Activated effector memory CD4-positive, alpha-beta T cell treated with Interleukin-2 at 50 U/mL for 16 hours (primary cell): ENCODE results near the gene PAX9.

Source experiments
- DNase-seq: peaks from one replicate; pipeline ENCODE4 v3.0.0-alpha.2; 2020

The PAX9 gene

GRCh38 chr14:36661506-36662257 is at the start of gene PAX9:
Gene PAX9, plus strand, starts transcription at chr14:36661860. Its CDS starts 230 bp downstream, at chr14:36662090.
- DNase-seq = no peak

DNA sequence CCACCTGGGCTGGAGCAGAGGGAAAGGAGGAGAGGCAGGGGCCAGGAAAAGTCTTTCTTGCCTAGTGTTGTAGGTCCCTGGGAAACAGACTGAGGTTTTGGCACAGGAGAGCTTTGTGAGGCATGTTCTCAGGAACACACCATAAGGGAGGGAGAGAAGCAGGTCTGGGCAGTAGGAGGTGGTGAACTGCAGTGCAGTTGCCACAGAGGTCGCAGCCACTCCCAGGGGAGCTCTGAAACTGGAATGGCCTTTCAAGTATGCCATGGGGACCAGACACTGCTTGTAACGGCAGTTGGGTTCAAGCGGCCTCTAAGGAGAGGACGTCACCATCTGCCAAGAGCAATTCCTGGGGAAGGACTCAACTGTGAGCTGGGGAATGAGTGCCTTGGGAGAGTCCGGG is 43.8 kb upstream of the PAX9 start:
- DNase-seq = no peak

- no peak for DNase-seq
Observed at GRCh38 chr14:36618641-36619040, 43.0 kb upstream of the PAX9 start.

- DNase-seq = no peak
Observed at GRCh38 chr14:36619131-36619530, 42.5 kb upstream of the PAX9 start.

- DNase-seq = no peak
Observed at GRCh38 chr14:36619853-36620252, 41.8 kb upstream of the PAX9 start.

- no peak for DNase-seq
Observed at GRCh38 chr14:36625014-36625413, 36.6 kb upstream of the PAX9 start.

DNA sequence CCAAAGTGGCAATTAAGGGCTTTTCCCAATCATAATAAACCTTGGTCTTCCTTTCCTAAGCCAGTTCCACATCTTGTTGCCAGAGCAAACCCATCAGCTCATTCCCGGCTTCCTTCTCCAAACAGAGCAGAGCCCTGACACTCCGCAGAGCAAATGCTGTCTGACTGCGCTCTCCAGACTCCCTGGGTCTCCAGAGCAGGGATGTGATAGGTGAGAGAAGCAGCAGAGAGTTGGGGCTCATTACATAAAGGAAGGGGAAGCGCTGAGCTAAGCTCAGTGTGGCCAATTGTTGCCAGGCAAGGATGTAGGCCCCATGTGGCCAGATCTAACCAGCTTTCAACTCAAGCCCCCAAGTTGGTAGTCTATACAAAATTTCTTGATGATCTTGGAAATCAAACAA is 36.2 kb upstream of the PAX9 start:
- DNase-seq = no peak

DNA sequence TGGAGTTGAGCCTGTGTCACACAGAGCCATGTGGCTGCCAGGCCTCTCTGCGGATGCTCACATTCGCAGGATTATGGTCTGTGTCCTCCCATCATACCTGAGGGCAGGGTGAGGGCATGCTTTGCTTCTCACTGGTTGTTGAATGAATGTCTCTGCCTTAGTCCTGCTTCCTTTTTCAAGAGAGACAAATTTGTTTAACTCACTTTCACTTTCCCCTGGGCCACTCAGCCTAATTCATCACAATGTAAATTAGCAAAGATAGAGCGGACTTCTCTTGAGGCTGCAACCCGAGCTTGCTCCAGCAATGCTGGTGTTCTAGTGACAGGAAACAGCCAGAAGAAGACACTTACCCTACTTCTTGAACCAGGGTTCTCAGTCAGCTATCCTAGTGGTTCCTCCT is 35.5 kb upstream of the PAX9 start:
- no peak for DNase-seq

DNA sequence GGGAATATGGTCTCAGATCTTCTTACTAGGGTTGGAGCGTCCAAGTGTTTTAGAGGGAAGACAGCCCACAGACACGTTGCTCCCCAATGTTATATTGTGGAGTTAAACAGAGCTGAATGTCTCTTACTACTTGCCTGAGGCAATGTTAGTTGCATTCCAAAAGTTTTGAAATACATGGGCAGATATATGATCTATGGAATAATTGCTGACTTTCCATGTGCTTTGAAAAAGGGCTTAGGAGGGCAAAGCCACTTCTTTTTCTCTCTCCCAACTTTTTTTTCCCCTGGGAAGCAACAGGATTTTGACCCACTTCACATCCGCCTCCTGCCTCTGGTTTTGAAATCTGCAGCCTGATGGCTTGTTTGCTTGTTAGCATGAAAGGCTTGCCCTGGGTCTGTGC is 33.7 kb upstream of the PAX9 start:
- DNase-seq = no peak

- no peak for DNase-seq
Observed at GRCh38 chr14:36633580-36633979, 28.1 kb upstream of the PAX9 start.

DNA sequence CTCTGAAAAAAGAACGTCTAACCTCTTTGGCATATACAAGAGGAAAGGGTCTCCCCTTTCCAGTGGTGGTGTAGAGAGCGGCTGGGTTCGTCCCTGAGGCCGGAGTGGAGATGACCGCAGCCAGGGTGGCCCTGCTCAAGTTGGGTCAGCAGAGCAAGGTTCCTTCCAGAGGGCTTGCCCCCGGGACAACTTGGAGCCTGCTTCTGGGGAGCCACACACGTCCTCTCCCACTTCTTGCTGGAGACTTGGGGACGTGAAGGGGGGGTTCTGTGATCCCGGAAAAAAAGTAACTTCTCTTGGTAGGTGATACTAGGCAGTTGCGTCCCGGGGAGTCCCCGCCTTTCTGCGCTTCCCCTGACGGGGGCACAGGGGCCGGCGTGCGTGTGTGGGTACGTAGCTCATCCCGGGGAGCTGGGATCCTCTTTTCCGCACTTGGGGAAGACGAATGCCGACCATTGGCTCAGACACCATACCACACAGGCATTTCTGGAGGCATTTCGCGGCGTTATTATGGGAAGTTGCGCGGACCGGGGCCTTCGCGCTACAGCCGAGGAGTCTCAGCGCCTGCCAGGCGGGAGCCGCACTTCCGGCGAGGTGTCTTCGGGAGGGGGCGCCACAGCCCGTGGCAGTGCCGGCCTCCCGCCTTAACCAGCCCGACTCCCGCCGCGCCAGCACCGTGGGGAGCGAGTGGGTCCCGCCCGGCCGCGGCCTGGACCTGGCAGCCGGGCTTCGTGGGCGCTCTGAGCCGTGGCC is 14.8 kb upstream of the PAX9 start:
- no peak for DNase-seq

DNA sequence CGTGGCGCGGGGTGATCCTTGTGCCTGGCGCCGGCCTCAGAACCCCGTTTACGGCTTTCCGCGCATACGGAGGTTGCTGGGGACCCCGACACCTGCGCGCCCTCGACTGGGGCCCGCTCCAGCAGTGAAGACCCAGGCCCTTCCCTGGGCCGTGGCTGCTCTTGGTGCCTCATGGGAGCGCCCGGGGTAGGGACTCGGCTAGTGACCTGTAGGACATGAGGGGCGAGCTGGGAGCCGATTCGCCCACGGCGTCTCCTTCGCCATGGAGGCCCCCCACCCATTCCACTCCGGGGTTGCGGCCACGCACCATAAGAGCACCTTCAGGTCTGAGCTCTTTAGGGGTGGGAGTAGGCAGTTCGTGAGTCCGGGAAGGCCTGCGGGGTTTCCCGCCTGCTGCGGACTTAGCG is 14.2 kb upstream of the PAX9 start:
- no peak for DNase-seq

DNA sequence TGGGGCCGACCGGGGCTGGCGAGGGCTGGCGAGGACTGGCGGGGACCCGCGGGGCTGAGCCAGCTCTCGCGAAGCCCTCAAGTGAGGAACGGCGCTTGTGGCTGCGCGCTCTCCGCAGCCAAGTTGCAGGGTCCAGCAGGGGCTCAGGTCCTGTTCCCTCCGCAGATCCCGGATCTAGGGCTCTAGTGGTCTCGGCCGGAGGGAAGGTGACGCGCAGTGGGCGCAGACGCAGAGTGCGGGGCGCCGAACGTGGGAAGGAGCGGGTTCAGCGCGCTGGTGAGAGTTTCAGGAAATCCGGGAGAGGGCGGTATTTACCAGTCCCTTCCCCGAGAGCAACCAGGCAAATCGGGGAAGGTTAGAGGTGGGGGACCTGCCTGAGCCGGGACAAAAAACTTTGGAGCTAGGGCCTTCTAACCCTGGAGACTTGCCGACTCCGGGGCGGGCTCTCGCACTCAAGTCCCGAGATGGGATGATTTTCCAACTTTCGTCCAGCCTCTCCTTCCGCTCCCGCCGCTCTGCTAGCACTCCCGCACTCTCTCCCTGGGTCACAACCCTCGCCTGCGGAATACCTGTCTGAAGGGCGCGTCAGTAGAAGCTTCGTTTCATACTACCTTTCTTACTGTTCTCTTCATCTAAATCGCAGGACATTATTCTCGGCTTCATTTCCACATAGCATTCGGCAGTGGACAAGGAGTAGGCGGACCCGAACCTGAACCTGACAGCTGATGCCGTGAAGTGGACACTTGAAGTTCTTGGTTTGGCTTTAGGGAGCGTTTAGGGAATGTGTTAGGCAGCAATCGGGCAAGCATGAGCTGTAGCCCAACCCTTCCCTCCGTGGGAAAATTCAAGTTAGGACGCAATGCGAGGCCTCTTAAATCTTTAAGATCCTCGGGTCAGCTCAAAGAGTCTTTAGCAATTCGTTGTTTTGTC is 13.6 kb upstream of the PAX9 start:
- no peak for DNase-seq

DNA sequence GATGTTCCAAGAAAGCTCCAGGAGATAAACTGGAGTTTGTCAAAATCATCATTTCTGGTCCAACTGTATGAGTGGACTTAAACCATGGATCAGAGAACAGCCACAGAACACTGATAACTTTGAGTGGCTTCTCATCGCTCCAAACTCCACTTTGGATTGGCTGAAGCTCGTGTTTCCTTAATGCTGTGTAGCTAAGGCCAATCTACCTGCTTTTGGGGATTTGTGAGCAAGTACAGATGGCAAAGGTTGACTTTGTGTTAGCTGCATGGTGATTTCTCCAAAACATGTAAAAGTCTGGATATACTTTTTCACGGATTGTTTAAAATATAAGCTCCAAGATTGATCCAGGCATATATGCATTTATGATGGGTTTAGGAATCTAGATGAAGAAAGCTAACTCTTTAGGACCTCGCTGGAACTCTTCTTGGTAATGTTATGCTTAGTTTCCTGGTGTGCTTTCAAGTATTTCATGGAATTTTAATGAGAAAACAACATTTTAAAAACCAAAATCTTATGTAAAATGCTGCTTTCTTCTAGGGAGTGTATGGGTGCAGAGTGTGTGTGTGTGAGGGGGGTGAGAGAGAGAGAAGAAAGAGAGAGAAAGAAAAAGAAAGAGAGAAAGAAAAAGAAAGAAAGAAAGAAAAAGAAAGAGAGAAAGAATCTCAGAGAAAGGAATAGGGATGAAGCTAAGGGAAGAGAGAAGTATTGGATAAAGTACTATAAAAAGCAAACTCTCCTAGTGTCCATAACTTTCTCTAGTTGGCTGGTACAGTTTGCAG is 11.6 kb upstream of the PAX9 start:
- no peak for DNase-seq

DNA sequence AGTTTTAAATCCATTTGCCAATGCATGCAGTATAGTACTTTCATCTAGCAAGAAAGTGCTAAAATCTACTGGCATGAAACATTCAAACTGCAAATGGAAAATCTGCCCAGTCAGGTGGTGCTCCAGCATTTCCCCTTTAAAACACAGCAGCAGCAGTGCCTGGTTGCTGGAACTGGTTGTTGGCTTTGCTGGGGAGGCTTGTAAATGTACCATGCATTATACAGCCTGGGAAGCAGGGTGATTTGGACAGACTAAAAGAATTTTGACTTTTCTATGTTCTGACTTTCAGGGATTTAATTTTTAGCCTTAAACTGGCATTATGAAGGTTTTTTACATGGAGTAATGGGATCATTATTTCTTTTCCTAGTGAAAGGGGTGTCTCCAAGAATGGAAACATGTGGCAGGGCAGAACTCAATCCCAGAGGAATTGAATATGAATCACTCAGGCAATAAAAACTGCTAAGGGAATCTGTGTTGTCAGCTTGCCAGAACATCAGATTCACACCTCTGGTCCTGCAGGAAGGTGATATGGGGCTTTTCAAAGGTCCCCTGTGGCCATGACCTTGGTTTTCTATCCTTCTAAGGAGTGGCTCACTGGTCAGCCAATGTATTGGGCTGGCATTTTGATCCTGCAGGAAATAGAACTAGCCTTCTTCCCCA is 9.0 kb upstream of the PAX9 start:
- DNase-seq = no peak

- no peak for DNase-seq
Observed at GRCh38 chr14:36653413-36653812, 8.2 kb upstream of the PAX9 start.

GRCh38 chr14:36653962-36654793 is 7.5 kb upstream of the PAX9 start:
- no peak for DNase-seq

- no peak for DNase-seq
Observed at GRCh38 chr14:36654794-36655381, 6.8 kb upstream of the PAX9 start.

- DNase-seq = no peak
Observed at GRCh38 chr14:36655571-36655962, 6.1 kb upstream of the PAX9 start.

DNA sequence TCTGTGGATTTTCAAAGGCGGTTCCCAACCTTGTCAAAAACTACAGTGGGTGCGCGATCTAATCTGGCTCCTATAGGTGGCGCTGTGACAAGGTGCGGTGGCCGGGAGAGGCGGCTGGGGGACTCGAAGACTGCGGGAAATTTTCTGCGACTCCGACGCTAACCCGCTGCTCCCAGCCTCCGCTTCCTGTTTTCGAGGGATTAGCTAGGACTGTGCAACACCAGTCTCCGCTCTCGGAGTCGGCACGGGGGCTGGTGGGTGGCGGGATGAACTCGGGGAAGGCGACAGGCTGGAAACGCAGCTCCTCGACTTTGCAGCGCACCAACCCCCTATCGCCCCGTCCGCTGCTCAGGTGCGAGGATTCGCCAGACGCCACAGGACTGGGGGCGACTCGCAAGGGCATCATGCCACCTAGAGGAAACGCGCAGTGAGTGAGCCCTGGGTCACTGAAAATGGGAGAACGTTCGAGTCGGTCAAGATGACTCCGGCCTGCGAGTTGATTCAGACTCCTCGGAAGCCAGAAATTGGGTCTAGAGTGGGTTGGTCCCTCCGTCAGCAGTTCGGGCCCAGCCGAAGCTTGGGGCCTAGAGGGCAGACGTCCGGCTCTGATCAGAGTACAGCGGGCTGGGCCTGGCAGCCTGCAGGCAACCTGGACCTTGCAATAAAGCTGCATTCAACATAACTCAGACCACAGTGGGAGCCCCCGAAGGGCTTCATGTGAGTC is 5.5 kb upstream of the PAX9 start:
- DNase-seq = no peak
